Neural cell (in vitro differentiated cells): Measurements from ENCODE around the gene USP32.

Experiments used
- TF ChIP-seq, protein P1 (sequence below): IDR thresholded peaks from 2 replicates; pipeline ENCODE4 v1.6.1; 2012; ENCODE audit warnings: borderline replicate concordance
- TF ChIP-seq, protein P2 (sequence below): fragments of 450-650 bp; IDR thresholded peaks from 2 replicates; pipeline ENCODE4 v1.5.1; 2014; ENCODE audit warnings: antibody characterized with exemption, mild to moderate bottlenecking, moderate library complexity; ENCODE audit not compliant: poor library complexity, severe bottlenecking

DNA sequence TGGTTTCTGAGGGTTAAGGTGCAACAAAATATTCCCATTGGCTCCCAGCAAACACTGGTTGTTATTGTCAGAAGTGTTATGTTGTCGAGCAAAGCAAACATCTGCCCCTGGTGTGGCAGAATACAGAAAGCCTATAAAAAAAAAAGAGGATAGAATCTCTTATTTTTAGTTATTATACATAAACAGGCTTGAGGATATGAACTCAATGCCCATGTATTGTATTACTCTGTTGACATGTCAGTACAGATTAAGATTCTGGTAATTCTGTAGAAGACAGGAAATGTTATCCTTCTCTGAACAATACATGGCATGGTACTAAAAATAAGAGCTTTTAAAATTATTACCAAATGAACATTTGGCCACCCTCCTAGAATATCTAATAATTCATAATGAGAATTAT, 168.5 kb downstream of the USP32 start:
- TF ChIP-seq, protein P1, sequence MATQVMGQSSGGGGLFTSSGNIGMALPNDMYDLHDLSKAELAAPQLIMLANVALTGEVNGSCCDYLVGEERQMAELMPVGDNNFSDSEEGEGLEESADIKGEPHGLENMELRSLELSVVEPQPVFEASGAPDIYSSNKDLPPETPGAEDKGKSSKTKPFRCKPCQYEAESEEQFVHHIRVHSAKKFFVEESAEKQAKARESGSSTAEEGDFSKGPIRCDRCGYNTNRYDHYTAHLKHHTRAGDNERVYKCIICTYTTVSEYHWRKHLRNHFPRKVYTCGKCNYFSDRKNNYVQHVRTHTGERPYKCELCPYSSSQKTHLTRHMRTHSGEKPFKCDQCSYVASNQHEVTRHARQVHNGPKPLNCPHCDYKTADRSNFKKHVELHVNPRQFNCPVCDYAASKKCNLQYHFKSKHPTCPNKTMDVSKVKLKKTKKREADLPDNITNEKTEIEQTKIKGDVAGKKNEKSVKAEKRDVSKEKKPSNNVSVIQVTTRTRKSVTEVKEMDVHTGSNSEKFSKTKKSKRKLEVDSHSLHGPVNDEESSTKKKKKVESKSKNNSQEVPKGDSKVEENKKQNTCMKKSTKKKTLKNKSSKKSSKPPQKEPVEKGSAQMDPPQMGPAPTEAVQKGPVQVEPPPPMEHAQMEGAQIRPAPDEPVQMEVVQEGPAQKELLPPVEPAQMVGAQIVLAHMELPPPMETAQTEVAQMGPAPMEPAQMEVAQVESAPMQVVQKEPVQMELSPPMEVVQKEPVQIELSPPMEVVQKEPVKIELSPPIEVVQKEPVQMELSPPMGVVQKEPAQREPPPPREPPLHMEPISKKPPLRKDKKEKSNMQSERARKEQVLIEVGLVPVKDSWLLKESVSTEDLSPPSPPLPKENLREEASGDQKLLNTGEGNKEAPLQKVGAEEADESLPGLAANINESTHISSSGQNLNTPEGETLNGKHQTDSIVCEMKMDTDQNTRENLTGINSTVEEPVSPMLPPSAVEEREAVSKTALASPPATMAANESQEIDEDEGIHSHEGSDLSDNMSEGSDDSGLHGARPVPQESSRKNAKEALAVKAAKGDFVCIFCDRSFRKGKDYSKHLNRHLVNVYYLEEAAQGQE: no peak
- TF ChIP-seq, protein P2, sequence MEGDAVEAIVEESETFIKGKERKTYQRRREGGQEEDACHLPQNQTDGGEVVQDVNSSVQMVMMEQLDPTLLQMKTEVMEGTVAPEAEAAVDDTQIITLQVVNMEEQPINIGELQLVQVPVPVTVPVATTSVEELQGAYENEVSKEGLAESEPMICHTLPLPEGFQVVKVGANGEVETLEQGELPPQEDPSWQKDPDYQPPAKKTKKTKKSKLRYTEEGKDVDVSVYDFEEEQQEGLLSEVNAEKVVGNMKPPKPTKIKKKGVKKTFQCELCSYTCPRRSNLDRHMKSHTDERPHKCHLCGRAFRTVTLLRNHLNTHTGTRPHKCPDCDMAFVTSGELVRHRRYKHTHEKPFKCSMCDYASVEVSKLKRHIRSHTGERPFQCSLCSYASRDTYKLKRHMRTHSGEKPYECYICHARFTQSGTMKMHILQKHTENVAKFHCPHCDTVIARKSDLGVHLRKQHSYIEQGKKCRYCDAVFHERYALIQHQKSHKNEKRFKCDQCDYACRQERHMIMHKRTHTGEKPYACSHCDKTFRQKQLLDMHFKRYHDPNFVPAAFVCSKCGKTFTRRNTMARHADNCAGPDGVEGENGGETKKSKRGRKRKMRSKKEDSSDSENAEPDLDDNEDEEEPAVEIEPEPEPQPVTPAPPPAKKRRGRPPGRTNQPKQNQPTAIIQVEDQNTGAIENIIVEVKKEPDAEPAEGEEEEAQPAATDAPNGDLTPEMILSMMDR: no peak
